Measurements from ENCODE around the gene SLAIN1. TPM values are rescaled to one million over a fixed set of nuclear protein-coding genes. Genes with fewer than 3 reads are reported as not detected.

Gene SLAIN1
- total and polyA plus RNA-seq, 10 donors, result 8.7 to 32.6 (median 17.0) TPM

GRCh38 chr13:77687799-77688198 lies 9.7 kb upstream of the SLAIN1 start:
- no peak overlapping the region for H3K27ac ChIP-seq
- WGBS, 5 donors, result 75 to 86% (median 84%) methylated on average over 2 of the region's 2 CpGs
- intact Hi-C loops (cut with DNase I; ENCODE audit: low total_unique reads), result no loop called here

GRCh38 chr13:77691871-77692270 lies 5.6 kb upstream of the SLAIN1 start:
- TF ChIP-seq POLR2AphosphoS5 (IDR thresholded peaks at IDR 0.05) (no peak), POLR2A (IDR thresholded peaks at IDR 0.05) (no peak), CTCF (IDR thresholded peaks at IDR 0.05 in 8 of 11, conservative IDR thresholded peaks at IDR 0.05 in 3 of 11) (no peak)
- Histone ChIP-seq H3K9me3 (peaks cover 0 to 10% (median 6%) of the 10 kb centered on the region in 8 donors), H3K27ac (no peak overlapping the region), H3K4me1 (peaks cover 10 to 17% (median 13%) of the 10 kb centered on the region in 6 donors), H3K27me3 (replicated peaks in 1 of 7) (peaks cover 0 to under 1% (median 0%) of the 10 kb centered on the region in 7 donors), H3K36me3 (no peaks in the 10 kb centered on the region), H3K4me3 (no peak overlapping the region)
- intact Hi-C loops (cut with DNase I; ENCODE audit: low total_unique reads), result no loop called here
- DNase-seq, result no peak
- WGBS, 5 donors, result 67 to 78% (median 74%) methylated on average over 1 of the region's 1 CpG

More at GRCh38 chr13:77687799-77688198, 9.7 kb upstream of the SLAIN1 start:
- no peaks in the 10 kb centered on the region for H3K27me3 ChIP-seq (replicated peaks in 1 of 7)
- peaks cover 0 to 17% (median 13%) of the 10 kb centered on the region in 8 donors for H3K9me3 ChIP-seq
- H3K4me3 ChIP-seq, result no peak overlapping the region
- DNase-seq, result no peak
- no peak for TF ChIP-seq POLR2A (IDR thresholded peaks at IDR 0.05)
- TF ChIP-seq POLR2AphosphoS5 (IDR thresholded peaks at IDR 0.05), result no peak
- TF ChIP-seq CTCF (IDR thresholded peaks at IDR 0.05 in 8 of 11, conservative IDR thresholded peaks at IDR 0.05 in 3 of 11), result no peak
- H3K36me3 ChIP-seq, result no peaks in the 10 kb centered on the region
- H3K4me1 ChIP-seq, result no peaks in the 10 kb centered on the region

GRCh38 chr13:77692746-77693448 lies 4.6 kb upstream of the SLAIN1 start:
- WGBS, 5 donors, result 60 to 72% (median 67%) methylated on average over 2 of the region's 2 CpGs
- no peak overlapping the region for H3K4me3 ChIP-seq

More at GRCh38 chr13:77692746-77693448, 4.6 kb upstream of the SLAIN1 start:
- DNase-seq, result no peak
- Histone ChIP-seq H3K4me1 (peaks cover 12 to 23% (median 15%) of the 10 kb centered on the region in 6 donors), H3K9me3 (peaks cover 0 to under 1% (median 0%) of the 10 kb centered on the region in 8 donors), H3K27me3 (replicated peaks in 1 of 7) (peaks cover 0 to 10% (median 0%) of the 10 kb centered on the region in 7 donors), H3K27ac (no peak overlapping the region), H3K36me3 (no peaks in the 10 kb centered on the region)
- intact Hi-C loops (cut with DNase I; ENCODE audit: low total_unique reads), result no loop called here
- TF ChIP-seq POLR2A (IDR thresholded peaks at IDR 0.05) (no peak), POLR2AphosphoS5 (IDR thresholded peaks at IDR 0.05) (no peak), CTCF (IDR thresholded peaks at IDR 0.05 in 8 of 11, conservative IDR thresholded peaks at IDR 0.05 in 3 of 11) (no peak)
